NCI-H2029 (cell line): ENCODE measurements around the gene PITPNC1.
"Not testable (repeated sequence)": the region's sequence is repeated elsewhere in the genome, so short reads cannot be mapped to it uniquely, and the experiment has no call there.

Source experiments
- DNase-seq: peaks from one replicate; lab custom pipeline; 2025; lab: John Stamatoyannopoulos, UW

The PITPNC1 gene

DNA sequence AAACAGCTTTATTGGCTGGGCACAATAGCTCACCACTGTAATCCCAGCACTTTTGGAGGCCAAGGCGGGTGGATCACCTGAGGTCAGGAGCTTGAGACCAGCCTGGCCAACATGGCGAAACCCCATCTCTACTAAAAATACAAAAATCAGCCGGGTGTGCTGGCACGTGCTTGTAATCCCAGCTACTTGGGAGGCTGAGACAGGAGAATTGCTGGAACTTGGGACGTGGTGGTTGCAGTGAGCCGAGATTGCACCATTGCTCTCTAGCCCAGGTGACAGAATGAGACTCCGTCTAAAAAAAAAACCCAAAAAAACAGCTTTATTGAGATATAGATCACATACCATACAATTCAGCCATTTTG, 274.1 kb downstream of the PITPNC1 start:
- not testable (repeated sequence) for DNase-seq

DNA sequence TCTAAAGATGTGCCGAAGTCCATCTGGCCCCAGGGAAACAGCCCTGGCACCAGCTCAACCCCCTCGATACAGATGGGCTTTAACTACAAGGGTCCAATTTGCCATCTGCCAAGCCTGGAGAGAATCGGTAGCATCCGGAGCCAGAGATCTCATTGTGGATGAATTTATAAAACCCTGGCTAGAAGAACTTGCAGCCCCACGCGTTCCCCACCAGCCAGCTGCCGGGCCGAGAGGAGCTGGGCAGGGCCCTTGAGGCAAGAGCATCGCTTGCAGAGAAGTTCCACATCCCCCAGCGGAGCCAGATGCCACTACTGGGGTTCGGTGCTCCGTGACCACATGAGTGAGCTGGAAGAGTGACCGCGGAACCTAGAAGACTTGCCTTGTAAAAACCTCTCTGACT, 275.4 kb downstream of the PITPNC1 start:
- DNase-seq = no peak

DNA sequence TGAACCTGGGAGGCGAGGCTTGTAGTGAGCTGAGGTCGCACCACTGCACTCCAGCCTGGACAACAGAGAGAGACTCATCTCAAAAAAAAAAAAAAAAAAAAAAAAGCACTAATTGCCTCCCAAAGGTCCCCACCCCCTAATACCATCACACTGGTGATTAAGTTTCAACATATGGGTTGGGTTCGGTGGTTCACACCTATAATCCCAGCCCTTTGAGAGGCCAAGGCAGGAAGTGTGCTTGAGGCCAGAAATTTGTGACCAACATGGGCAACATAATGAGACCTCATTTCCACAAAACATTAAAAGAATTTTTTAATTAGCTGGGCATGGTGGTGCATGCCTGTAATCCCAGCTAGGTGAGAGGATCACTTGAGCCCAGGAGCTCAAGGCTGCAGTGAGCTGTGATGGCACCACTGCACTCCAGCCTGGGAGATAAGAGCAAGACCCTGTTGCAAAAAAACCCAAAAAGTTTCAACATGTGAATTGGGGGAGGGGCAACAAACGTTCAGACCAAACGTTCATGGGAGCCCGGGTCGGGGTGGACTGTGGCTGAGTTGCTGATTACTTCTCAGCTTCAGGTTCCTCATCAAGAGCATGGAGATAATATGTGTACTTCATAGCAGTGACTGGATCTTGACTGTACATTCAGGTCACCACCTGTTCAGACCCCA, 278.5 kb downstream of the PITPNC1 start:
- no peak for DNase-seq

DNA sequence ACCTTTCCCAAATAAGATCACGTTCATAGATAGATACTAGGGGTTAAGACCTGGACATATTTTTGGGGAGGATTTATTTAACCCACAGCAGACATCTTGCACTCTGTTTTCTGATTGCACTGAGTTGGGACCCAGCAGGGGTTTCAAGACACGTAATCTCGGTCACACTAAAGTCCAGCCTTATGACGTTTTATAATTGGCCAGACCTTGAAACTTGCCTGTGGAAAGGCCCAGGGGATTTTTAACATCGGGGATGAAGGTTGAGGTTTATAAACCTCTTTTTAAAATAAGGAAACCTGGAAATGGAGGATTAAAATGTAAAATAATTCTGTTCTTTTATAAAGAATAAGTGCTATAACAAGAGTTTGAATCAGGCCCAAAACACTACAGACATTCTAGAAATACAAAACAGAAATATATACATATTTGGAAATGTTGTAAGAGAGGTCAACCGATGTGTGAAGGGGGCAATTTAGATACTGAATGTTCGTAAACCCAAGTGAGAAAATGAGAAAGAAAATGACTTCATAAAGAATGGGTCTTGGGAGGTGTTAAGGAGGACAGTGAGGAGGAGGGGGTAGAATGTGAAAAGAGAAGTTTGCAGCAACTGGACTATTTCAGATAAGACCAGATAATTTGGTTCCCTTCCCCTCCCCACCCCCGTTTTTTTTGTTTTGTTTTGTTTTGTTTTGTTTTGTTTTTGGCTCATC, 279.6 kb downstream of the PITPNC1 start:
- no peak for DNase-seq

DNA sequence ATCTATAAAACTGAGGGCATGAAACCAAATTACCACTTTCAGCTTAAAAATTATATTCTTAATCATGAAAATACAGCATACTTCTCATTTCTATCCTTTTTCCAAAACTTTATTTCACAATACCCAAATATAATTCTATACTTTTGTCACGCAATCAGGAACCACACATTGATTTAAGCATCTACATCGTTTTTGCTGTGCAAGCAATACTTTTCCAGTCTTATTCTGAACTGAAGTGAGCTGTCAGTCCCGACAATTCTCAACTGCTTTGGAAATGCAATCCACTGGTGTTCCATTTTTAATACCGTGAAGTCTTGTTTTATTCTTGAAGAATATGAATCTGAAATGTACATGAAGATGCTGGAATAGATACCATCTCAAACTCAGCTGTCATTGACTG, 280.5 kb downstream of the PITPNC1 start:
- DNase-seq = no peak

DNA sequence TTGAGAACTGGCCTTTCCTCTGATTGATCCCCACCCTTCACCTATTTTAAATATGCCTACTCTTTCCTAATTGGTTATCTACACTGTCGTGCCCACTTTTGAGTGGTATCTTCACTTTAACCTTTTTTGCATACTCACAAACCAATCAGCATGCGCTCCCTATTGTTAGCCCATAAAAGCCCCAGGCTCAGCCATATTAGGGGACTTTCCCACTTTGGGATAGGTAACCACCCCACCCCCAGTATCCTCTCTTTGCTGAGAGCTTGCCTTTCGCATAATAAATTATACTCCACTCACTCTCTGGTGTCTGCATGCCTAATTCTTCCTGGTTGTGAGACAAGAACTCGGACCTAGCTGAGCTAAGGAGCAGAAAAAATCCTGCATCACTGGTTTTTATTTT, 281.2 kb downstream of the PITPNC1 start:
- DNase-seq = no peak

DNA sequence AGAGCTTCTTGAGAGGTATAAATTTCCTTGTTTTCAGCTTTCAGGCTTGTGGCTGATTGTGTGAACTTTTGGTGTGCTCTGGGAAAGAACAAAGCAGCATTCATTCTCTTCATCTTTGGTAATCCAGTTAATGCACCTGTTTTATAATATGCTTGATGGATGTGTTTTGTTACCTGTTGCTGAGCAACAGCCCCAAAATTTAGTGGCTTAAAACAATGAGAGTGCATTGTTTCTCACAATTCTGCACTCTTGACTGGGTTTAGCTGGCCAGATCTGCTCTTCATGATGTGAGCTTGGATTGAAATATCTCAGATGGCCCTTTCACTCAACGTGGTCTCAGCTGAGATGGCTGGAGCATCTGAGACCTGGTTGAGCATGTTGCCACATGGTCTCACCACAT, 281.9 kb downstream of the PITPNC1 start:
- DNase-seq = no peak

DNA sequence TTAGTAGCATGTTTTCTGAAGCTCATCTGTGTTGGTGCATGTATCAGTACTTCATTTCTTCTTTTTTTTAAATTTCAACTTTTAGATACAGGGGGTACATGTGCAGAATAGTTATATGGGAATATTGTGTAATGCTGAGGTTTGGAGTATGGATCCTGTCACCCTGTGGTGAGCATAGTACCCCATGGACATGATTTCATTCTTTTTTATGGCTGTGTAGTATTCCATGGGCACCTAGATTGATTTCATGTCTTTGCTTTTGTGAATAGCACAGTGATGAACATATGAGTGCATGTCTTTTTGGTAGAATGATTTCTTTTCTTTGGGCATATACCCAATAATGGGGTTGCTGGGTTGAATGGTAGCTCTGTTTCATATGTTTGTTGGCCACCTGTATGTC, 285.6 kb downstream of the PITPNC1 start:
- DNase-seq = no peak

DNA sequence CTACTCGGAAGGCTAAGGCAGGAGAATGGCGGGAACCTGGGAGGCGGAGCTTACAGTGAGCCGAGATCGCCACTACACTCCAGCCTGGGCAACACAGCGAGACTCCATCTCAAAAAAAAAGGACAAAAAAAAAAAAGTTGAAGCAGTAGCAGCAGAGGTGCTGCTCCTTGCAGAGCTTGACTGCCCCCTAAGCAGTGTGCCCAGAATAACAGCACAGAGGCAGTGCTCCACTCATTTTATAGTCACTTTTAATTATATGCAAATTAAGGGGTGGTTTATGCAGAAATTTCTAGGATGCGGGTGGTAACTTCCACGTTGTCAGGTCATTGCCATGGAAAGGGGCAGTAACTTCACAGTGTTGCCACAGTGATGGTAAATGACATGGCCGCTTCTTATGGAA, 286.4 kb downstream of the PITPNC1 start:
- no peak for DNase-seq

DNA sequence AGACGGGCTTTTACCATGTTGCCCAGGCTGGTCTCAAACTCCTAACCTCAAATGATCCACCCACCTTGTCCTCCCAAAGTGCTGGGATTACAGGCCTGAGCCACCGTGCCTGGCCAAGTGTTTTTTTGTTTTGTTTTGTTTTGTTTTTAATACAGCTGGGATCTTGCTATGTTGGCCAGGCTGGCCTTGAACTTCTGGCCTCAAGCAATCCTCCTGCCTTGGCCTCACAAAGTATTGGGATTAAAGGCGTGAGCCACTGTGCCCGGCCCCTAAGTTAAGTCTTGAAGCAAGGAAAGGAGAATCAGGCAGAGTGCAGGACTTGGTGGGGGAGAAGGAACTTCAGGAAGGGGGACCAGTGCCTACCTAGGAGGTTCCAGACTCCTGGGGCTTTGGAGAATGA, 288.9 kb downstream of the PITPNC1 start:
- DNase-seq = no peak

DNA sequence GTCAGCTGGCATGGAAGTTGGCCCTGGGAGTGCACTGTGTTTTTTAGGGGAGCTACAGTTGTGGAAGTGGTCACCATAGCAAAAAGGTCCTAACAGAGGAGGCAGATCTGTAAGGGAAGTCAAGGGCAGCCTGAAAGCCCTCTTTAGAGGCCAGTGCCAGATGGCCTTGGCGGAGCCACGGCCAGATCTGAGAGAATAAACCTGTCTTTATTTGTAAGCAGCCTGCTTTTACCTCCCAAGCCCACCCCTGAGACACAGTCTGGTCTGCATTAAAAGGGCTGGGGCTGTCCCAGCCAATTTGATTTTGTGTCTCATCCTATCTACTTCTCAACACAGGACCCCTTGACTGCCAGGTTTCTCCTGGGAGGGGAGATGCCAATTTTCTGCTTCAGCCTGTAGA, 289.6 kb downstream of the PITPNC1 start:
- no peak for DNase-seq

DNA sequence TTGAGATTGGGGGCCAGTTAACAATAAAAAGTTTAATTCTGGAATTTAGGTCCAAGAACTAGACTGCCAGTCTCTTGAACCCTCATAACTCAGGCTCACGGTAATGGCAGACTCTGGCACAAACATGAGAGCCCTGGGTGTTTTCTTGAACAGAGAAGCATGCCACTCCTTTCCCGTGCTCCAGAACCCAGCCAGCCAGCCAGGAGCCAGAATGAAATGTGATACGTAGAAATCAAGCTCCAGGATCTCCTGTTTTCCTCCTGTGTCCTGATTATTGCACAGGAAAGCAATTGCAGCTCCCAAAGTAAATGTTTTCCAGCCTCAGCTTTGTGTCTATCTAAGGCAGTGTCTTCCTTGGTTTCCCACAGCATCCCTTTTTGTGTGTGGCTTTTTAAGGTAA, 294.4 kb downstream of the PITPNC1 start:
- DNase-seq = peak; percentile 82

DNA sequence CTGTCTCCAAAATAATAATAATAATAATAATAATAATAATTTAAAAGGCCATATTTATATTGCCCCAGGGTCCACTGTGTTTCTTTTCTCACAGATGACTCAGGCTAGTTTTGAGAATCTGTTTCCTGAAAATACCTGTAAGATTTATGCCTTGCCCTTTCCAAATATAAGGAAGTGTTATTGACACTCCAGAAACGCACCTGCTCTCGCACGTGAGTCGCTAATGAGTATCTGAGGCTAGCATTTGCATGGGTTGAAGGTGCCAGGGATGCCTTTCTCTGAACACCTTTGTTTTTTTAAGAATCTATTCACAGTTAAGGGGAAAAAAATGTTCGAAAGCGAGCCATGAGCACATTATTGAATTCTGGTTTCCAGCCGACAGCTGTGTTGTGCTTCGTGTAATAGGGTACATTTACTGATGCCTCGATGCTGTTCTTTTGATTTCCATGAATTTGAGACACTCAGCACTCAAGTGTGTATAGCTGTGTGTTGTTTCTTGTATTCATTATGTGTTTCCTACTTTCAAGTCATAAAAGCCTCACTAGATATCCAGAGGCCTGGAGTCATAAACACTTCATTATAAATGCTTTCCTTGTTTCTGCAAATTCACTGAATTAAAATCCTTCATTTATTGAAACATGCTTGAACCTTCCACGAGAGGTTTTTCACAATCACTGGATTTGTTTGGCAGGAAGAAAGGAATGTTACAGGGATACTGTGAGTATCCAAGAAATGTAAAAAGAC, 295.7 kb downstream of the PITPNC1 start:
- peak; percentile 91 for DNase-seq

DNA sequence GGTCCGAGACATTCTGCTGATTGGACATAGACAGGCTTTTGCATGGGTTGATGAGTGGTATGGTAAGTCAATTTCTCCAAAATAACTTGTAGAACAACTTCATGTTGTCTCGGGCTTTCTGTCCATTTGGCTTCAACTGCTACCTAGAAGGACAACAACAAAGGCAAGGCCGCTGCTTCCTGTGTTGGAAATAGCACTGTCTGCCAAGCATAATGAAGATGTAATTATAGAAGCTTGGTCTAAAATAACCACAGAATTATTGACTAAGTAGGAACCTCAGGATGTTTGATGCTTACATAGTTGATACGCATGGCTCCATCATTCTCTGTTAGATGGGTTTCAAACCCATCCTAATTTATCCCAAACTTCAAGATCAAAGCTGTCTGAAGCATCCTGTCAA, 298.4 kb downstream of the PITPNC1 start:
- no peak for DNase-seq

DNA sequence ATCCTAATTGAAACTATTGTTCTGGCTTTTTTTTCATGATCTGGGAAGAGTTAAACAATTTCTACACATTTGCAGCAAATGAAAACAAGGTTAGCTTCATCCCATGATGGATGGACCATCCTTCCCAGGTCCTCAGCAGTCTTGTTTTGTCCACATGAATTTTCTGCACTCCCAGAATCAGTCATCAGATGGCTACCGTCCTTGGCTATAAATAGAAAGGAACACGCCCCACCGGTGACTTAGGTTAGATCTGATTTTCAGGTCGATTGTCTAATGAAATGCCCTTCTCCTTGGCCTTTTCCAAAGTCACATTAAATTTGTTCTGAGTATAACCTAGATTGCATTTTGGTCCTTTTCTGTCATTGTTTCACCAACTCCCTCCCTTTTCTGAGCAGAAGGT, 299.2 kb downstream of the PITPNC1 start:
- DNase-seq = no peak

DNA sequence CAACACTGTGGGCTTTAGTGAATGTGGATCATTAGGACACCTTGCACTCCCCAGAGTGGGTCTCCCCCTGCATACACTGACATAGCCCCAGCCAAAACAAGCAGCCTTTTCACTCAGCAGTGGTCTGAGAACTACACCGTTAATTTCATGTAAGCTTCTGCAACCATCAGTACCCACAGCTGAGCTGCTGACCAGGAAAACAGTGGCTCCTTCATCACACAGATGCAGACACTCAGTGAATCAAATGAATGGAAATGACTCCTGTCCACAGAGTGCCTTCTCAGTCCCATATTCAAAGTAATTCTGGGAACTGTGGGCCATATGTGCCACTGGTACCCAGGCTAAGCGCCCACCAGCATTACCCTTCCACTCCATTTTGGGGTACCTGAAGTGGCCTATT, 301.3 kb downstream of the PITPNC1 start:
- no peak for DNase-seq

DNA sequence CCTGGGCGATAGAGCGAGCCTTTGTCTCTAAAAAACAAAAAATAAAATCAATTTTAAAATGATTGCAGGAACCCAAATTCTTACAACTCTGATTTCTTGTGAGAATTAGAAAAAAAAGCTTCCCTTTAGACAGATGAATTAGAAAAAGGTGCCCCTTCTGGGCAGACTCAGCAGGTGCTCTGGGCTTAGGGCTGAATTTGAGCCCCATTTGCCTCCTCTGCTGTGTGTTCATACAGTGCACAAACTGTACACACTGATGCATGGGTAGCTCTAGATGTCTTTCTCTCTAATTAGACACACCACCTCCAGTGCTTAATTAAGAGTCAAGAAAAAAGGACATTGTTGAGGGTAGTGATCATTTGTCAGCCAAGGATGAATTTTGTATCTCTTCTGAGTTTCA, 302.1 kb downstream of the PITPNC1 start:
- DNase-seq = no peak

DNA sequence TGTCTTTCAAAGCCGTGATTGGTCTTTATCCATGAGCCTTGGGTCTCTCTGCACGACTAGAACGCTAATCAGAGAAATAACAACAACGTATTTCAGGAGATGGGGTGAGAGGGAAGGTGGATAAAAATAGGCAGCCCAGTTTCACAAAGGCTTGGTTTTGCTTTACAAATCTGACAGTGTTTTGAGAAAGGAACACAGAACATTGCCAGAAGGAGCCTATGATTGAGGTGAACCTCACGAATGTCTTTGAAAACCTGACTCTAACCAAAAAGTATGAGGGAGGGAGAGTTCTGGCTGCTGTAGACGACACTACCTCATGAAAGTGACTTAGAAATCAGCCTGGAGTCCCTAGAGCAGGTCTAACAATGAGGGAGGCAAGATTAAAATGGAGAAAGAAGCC, 302.6 kb downstream of the PITPNC1 start:
- no peak for DNase-seq

DNA sequence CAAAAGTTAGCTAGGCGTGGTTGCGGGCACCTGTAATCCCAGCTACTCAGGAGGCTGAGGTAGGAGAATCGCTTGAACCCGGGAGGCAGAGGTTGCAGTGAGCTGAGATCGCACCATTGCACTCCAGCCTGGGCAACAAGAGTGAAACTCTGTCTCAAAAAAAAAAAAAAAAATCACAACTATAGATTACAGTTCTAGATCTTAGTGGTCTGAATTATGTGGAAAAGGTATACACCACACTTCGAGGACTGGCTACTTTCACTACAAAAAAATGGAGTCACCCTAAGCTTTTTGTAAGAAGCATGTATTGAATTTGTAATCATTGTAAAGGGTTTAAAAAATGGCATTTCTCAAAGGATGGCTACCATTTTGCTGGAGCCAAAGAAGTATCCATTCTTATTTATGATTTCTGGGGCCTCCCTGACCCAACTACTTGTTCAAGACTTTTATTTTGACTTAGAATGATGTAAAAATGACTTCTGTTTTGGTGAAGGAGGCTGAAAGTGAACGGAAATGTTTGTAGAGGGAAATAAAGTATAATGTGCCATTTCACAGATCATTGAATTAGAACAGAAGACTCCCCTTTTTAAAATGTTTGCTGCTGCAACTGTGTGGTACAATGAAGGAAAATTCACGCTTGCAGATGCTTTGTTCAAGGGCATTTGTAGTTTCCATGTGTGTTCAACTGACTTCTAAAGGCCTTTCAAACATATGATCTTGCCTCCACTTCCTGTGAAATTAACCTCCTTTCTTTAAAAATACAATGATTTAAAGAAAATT, 303.6 kb downstream of the PITPNC1 start:
- DNase-seq = no peak

DNA sequence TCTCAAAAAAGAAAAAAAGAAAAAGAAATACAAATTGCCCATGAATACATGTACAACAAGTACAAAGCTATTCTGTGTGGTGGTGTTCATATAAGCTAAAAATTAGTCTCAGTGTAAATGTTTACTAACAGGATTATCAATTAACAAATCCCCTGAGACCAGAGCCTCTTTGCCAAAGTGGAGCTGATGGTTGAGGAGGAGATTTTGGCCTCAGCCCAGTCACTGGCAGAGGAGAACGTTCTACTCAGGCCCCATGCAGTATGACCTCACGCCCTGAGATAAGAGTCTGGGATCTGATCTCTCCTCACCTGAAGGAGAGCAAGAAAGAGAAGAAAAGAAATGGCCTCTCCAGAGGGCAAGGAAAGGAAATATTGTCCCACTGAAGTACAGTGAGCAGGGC, 305.1 kb downstream of the PITPNC1 start:
- DNase-seq = peak; percentile 24

DNA sequence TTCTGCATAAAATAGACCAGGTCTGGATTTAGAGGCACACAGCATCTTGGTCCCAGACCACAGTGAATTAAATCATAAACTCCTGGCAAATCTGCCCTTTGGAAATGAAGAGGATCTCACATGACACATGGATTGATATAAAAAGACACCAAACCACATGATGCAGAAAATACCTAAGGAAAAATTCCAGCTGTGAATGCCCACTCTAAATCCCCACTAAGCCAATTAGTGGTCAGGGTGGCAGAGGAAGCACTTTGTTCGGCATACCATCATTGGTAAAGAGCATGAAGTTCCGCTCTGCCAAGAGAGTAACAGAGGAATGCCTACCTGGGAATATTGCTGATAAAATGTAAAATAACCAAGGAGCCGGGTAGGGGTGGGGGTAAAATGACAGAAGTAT, 308.3 kb downstream of the PITPNC1 start:
- no peak for DNase-seq

DNA sequence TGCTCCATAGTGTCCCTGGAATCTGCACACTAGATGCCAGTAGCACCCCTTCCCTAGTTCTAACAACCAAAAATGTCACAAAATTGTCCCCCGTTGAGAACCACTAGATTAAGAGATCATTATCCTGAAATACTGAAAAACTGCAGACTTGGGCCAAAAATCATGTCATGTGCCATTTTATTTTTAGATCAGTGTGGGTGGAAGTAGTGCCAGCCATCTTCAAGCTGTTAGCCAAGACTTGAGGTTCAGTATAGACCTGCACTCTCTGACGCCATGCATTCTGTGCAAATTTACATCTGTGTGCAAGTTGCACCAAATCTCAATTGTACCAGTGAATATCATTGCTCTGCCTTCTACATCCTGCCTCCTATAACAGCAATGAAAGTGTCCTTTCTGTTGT, 309.2 kb downstream of the PITPNC1 start:
- DNase-seq = no peak

DNA sequence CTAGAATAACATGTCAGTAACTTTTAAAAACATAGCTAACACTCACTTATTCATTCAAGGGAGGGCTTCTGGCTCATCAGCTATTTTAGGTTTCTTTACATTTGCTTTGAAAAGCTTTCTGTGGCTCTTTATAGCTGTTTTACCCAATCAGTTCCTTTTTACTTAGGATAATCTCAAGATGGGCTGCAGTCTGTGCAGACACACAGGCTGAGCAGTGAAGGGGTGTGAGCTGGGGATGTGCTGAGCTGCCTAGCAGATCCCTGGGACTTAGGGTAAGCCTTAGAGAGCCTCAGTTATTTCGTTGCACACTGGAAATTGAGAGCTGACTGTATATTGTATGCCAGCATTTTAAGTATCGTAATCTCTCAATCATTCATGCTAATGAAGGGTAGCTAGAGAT, 310.4 kb downstream of the PITPNC1 start:
- DNase-seq = no peak
